Left lung (tissue), 10 donors: ENCODE data around the gene PTPN2. TPM values are rescaled to one million over a fixed set of nuclear protein-coding genes. Genes with fewer than 3 reads are reported as not detected.
"Not testable (repeated sequence)": the region's sequence is repeated elsewhere in the genome, so short reads cannot be mapped to it uniquely, and the experiment has no call there.

Source experiments
- ATAC-seq: fragments of 200-7000 bp; cut with Tn5 transposase; one replicate; pipeline ENCODE4 v1.9.1; 2020; ENCODE audit warnings: moderate library complexity
- DNase-seq, 4 donors: peaks; one replicate each; pipeline ENCODE4 v3.0.0-alpha.2; 2013 to 2020
- H3K27ac ChIP-seq, 2 donors: fragments of 200-600 bp; sonication (generic) in 1 of 2; one replicate each; pipeline versions ENCODE4 v1.5.0 to v1.8.0; 2020 to 2021
- H3K27me3 ChIP-seq, 2 donors: fragments of 200-600 bp; sonication (generic) in 1 of 2; one replicate each; pipeline versions ENCODE4 v1.5.0 to v1.8.0; 2020 to 2021
- H3K36me3 ChIP-seq, 2 donors: fragments of 200-600 bp; sonication (generic) in 1 of 2; one replicate each; pipeline versions ENCODE4 v1.5.0 to v1.8.0; 2020 to 2021
- H3K4me1 ChIP-seq, 2 donors: fragments of 200-600 bp; one replicate each; pipeline ENCODE4 v1.8.0; 2021
- H3K4me3 ChIP-seq, 2 donors: fragments of 200-600 bp; sonication (generic) in 1 of 2; one replicate each; pipeline versions ENCODE4 v1.5.0 to v1.8.0; 2020 to 2021; ENCODE audit warnings: mild to moderate bottlenecking in 1 of 2
- H3K9me3 ChIP-seq, 2 donors: fragments of 200-600 bp; sonication (generic) in 1 of 2; one replicate each; pipeline versions ENCODE4 v1.5.0 to v1.8.0; 2020 to 2021
- CTCF ChIP-seq, 2 donors: fragments of 200-600 bp; sonication (generic) in 1 of 2; IDR thresholded peaks; one replicate each; pipeline versions ENCODE4 v1.5.0 to v1.8.0; 2021; ENCODE audit warnings: antibody characterized with exemption in 2 of 2
- intact Hi-C, 2 donors: fragments of 100-400 bp; cut with DNase I; formaldehyde crosslinking; loops; one replicate each; pipeline versions ENCODE4 v1.11.2 to v1.14.2; 2022
- polyA plus RNA-seq, 6 donors: library from polyadenylated mRNA; unstranded; fragments of 120-200 nt; gene quantifications; one replicate each; pipeline ENCODE4 v1.2.1, GENCODE V29; 2013; ENCODE audit not compliant: insufficient read length in 6 of 6
- total RNA-seq, 2 donors: library from RNA; stranded (reverse); fragmentation: NEBNext Ultra II Directional; extraction: Animal tissue kit (Norgen Biotek cat#: 25700); gene quantifications; one replicate each; pipeline ENCODE4 v1.2.1, GENCODE V29; 2021
- donor health status: DM: no; HTN: yes; CAD: no.
- donor health status: DM: no; HTN: no; CAD: no.

PTPN2 gene
- total and polyA plus RNA-seq, 8 donors, result 35.6 to 75.8 (median 66.7) TPM

DNA sequence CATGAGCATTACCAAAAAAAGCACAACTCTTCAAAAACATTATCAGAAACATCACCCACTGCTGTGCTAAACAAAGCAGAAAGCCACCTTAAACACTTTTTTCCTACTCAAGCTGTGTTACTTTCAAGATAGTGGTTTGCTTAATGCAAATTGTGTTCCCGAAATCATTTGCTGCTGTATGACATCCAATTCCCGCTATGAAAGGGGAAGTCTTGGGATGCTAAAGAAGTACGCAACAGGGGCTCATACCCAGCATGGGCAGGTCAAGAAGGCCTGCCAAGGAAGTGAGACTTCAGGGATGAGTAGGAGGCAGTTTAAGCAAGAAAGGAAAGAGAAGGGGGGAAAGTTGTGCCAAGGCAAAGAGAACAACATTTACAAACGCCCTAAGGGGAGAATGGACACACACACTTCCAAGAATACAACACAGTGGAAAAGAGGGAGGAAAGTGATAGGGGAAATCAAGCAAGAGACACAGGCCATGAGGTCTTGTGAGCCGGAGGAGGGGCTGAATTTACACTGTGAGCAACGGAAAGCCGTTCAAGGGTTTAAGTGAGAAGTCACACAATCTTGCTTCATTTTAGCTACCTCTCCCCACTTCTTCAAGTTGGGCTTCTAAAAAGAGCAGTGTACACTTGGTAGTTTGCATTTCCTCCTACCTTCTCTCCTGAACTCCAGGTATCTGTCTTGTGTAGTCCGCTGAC lies 4.0 kb downstream of the PTPN2 start:
- no peaks in the 10 kb centered on the region for H3K27me3 ChIP-seq
- peak overlapping the region; percentile 4 to 86 for H3K27ac ChIP-seq
- peak overlapping the region in 1 of 2 donors; percentile 10 for H3K4me3 ChIP-seq
- H3K4me1 ChIP-seq, result peaks cover 0 to 81% of the 10 kb centered on the region in 2 donors
- no peaks in the 10 kb centered on the region for H3K9me3 ChIP-seq
- TF ChIP-seq CTCF (IDR thresholded peaks at IDR 0.05), result no peak
- DNase-seq (no peak), ATAC-seq (peak; percentile 4)
- no peaks in the 10 kb centered on the region for H3K36me3 ChIP-seq
- intact Hi-C loops, result no loop called here

DNA sequence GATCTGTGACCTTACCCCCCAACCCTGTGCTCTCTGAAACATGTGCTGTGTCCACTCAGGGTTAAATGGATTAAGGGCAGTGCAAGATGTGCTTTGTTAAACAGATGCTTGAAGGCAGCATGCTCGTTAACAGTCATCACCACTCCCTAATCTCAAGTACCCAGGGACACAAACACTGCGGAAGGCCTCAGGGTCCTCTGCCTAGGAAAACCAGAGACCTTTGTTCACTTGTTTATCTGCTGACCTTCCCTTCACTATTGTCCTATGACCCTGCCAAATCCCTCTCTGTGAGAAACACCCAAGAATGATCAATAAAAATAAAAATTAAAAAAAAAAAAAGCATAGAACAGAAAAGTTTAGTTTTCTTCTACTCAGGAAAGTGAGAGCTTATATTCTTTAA lies 9.0 kb downstream of the PTPN2 start:
- H3K27me3 ChIP-seq, H3K36me3 ChIP-seq, H3K9me3 ChIP-seq, H3K4me3 ChIP-seq, H3K27ac ChIP-seq, intact Hi-C loops, DNase-seq, ATAC-seq: not testable (repeated sequence)
- H3K4me1 ChIP-seq, result peaks cover 0 to 47% of the 10 kb centered on the region in 2 donors

GRCh38 chr18:12873961-12874567 lies 10.0 kb downstream of the PTPN2 start:
- H3K27ac ChIP-seq, ATAC-seq, H3K27me3 ChIP-seq, intact Hi-C loops, H3K9me3 ChIP-seq, H3K4me3 ChIP-seq, H3K36me3 ChIP-seq: not testable (repeated sequence)
- DNase-seq, result peak in 1 of 4 donors; percentile 51
- peaks cover 0 to 38% of the 10 kb centered on the region in 2 donors for H3K4me1 ChIP-seq

GRCh38 chr18:12872408-12872807 lies 11.6 kb downstream of the PTPN2 start:
- H3K27me3 ChIP-seq, result no peaks in the 10 kb centered on the region
- TF ChIP-seq CTCF (IDR thresholded peaks at IDR 0.05), result no peak
- intact Hi-C loops, result no loop called here
- H3K9me3 ChIP-seq, result no peaks in the 10 kb centered on the region
- no peaks in the 10 kb centered on the region for H3K36me3 ChIP-seq
- H3K4me3 ChIP-seq, result no peak overlapping the region
- H3K27ac ChIP-seq, result no peak overlapping the region
- DNase-seq (no peak), ATAC-seq (no peak)
- H3K4me1 ChIP-seq, result peaks cover 0 to 22% of the 10 kb centered on the region in 2 donors

- intact Hi-C loops, result no loop called here
- H3K27ac ChIP-seq, result no peak overlapping the region
- TF ChIP-seq CTCF (IDR thresholded peaks at IDR 0.05), result no peak
- no peak overlapping the region for H3K4me3 ChIP-seq
- no peaks in the 10 kb centered on the region for H3K36me3 ChIP-seq
- H3K9me3 ChIP-seq, result no peaks in the 10 kb centered on the region
- DNase-seq (no peak), ATAC-seq (no peak)
- no peaks in the 10 kb centered on the region for H3K27me3 ChIP-seq
- H3K4me1 ChIP-seq, result peaks cover 0 to 17% of the 10 kb centered on the region in 2 donors
Observed at GRCh38 chr18:12868576-12868975, 15.5 kb downstream of the PTPN2 start.

DNA sequence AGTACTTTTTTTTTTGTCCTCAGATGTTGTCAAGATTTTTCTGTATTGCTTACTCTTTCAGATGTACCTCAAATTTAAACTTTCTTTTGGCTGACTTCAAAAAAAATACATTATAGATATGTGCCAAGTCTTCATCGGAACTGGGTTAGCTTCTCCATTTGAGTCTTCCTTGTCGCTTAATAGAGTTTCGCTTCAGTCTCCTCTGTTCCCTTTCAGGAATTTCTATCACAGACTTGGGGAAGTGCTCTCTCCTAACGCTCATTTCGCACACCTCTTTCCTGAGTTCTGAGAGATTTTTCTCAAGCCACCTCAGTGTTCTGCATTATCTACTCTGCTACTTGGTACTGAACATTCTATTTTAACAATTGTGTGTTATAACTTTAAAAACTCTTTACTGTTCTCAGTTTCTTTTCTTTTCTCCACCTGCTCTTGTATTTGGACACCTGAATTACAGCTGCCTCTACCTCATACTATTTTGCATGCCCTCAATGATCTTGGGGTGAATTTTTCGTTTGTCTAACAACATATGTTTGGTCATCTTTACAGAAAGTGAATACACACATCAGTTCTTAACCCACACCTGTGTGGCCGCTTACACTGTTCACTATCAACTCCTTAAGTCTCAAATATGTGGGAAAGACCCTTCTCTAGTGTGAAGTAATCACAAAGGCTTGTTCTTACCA lies 16.5 kb downstream of the PTPN2 start:
- H3K4me3 ChIP-seq, result no peak overlapping the region
- H3K4me1 ChIP-seq, result peaks cover 0 to 27% of the 10 kb centered on the region in 2 donors
- TF ChIP-seq CTCF (IDR thresholded peaks at IDR 0.05), result no peak
- no peaks in the 10 kb centered on the region for H3K9me3 ChIP-seq
- intact Hi-C loops, result no loop called here
- H3K27me3 ChIP-seq, result no peaks in the 10 kb centered on the region
- H3K36me3 ChIP-seq, result no peaks in the 10 kb centered on the region
- ATAC-seq, result no peak
- no peak for DNase-seq
- H3K27ac ChIP-seq, result no peak overlapping the region
